HG03442 (cell line): Measurements from ENCODE around the gene FRMD6.

Experiments
- ATAC-seq: cut with Tn5 transposase; IDR thresholded peaks from one replicate; pipeline ENCODE4 v1.9.1; 2021; ENCODE audit warnings: mild to moderate bottlenecking, moderate library complexity; ENCODE audit not compliant: unreplicated experiment

The FRMD6 gene

DNA sequence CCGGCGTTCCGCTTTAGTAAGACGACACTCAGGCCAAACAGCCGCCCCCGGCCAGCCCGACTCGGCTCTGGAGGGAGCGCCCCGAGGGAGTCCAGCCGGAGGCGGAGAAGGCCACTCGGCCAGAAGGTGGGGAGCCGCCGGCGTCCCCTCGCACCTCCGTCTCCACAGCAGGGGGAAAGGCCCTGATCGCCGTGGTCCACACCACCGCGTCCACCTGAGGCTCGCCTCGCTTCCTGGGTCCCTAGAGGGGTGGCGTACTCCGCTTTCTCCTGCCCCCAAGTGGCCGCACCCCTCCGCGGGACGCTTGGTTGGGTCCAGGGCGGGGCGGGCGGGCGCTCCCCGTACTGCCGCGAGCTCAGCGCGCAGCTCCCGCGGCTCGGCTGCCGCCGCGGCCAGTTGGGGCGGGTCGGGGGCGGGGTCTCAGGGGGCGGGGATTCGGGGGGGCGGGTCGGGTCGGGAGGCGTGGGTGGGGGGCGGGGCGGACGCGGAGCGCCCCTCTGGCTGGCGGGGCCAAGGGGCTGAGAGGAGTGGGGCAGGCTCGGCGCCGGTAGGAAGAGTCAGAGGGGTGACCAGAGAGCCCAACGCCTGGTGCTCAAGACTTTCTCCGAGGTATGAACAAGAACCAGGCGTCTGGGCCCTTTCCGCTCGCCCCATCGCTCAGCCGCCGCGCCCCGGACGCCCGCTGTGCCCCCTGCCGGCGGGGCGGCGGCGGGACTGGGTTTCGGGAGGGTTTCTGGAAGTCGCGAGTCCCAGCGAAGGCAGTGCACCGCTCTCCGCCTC is at the start of gene FRMD6:
TSS of gene FRMD6 (plus strand) at position 523 of the 780 bp plus-strand sequence. CDS start 37,927 bp downstream, outside the sequence.
- ATAC-seq = peak; percentile 79

DNA sequence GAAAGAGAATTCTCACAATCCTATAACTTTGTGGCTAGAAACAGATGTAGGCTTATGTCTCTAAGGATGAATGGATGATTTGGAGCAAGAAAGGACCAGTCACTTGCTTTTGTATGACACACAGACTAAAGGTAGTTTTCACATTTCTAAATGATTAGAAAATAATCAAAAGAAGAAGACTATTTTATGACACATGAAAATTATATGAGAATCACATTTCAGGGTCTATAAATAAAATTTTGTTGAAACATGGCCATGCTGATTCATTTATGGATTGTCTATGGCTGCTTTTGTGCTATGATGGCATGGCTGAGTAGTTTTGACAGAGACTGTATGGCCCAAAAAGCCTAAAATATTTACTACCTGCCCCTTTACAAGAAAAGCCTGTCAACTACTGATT is 49.4 kb upstream of the FRMD6 start:
- no peak for ATAC-seq

DNA sequence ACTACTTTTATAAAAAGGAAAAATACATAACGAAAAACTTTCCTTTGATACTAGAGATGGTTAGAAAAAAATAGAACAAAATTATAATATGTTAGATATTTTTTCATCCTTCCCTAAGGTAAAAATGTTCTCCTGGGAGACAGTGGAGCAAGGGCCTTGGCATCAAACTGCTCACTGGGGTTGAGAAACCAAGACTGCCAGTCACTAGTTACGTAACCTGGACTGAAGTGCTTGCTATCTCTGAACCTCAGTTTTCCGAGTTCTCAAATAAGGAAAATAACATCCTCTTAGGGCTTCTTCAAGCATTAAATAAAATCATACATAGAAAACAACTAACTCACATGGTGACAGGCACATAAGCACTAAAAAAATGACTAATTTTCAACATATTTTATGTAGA is 48.2 kb upstream of the FRMD6 start:
- ATAC-seq = no peak

- no peak for ATAC-seq
These were observed 47.6 kb upstream of the FRMD6 start for GRCh38 chr14:51604073-51604472.

- ATAC-seq = no peak
These were observed 46.1 kb upstream of the FRMD6 start for GRCh38 chr14:51605575-51605974.

DNA sequence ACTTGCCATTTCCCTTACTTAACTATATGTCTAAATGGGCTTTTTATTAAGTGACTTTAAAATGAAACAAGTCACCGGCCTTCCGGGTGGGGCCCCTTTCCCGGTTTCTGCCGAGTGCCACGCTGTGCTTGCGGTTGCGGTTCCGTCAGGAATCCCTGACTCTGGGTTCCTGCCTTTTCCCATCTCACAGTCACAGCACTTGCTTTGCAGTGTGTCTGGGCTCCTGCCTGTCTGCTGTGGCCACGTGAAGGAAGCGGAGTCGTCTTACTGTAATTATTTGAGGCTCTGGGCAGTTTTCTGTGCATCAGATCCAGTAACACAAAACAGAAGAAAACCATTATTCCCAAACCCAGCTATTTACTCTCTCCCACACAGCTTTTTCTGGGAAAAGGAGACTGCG is 44.0 kb upstream of the FRMD6 start:
- no peak for ATAC-seq

- peak; percentile 3 for ATAC-seq
These were observed 42.3 kb upstream of the FRMD6 start for GRCh38 chr14:51609251-51609954.

GRCh38 chr14:51609955-51610283 is 41.8 kb upstream of the FRMD6 start:
- ATAC-seq = peak; percentile 84

GRCh38 chr14:51610771-51611170 is 40.9 kb upstream of the FRMD6 start:
- no peak for ATAC-seq

DNA sequence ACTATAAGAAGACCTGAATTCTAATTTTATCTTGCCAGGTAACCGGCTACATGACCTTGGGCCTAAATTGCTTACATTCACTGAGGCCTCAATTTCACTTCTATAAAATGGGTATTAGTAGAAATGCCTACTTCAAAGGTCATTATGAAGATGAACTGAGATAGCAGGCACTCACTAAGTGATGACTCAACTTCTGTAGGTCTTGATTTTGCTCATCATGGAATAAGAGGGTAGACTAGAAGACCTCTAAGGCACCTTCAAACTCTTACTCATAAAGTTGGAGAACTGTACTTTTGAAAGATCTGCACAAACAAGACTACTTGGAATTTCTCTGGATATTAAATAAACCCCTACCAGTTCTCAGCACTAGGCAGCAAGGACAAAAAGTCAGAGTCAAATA is 39.3 kb upstream of the FRMD6 start:
- no peak for ATAC-seq

DNA sequence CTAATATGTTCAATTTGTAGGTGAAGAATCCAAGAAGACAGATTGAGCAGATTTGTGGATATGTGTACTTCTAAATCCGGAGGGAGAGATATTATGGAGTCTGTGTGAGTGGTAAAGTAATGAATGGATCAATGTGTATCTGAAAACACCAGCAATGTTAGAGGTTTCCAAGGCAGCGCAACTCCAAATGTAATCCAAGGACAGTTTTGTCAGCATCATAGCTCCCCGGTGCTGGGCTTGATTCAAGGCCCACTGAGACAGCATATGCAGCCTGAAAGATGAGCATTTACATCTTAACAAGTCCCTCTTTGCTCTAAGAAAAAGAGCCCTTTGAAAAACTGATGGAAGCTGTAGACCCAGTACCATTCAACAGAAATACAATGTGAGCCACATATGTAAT is 38.3 kb upstream of the FRMD6 start:
- no peak for ATAC-seq

DNA sequence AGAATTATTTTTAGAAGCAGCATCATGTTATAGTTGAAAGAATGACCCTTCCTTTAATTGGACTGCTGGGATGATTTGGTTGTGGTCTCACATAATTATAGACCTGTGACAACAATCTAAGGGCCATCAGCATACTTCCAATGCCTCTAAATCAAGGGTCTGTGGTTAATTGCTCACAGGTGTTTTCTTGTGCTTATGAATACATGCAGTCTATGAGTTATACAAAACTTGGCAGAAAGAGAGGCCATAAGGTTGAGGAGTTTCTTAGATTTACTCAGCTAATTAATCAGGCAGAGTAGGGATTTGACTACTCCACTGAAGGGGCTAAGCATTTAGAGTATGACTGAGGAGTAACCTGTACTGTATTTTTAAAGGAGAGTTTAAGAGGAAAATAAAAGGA is 37.0 kb upstream of the FRMD6 start:
- peak; percentile 46 for ATAC-seq

DNA sequence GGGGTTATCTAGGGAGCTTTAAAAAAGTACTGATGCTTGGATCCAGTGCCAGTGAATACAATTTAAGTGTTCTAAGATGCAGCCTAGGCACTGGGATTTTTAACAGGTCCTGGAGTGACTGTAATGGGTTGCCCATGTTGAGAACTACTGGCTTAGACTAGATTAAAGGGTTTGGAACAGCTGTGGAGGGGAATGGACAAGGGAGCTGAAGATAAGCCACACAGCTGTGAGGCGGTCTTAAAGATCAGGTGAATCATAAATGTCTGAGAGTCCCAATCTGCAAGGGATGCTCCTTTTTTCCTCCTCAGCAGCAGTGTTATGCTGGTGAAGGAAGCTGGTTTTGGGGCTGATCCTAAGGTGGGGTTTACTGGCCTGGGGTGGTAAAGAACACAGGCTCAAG is 35.5 kb upstream of the FRMD6 start:
- ATAC-seq = no peak

GRCh38 chr14:51616724-51617409 is 34.8 kb upstream of the FRMD6 start:
- ATAC-seq = no peak

- ATAC-seq = no peak
These were observed 32.1 kb upstream of the FRMD6 start for GRCh38 chr14:51619561-51619960.

DNA sequence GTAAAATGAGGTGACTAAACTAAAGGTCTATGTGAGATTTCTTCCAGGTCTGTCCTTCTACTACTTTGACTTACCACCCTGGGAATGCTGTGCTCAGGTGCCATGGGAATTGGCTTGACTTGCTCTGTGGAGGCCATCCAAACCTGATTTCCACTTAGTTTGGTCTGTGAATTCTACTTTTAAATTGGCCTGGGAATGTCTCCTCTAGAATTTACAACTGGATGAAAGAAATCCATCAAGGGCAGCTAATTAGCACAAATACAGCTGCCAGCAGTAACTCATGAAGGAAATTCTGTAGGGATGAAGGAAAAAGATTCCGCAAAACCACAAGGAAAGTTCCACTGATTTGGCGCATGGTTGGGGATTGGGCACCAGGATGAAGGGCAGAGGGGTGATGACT is 31.7 kb upstream of the FRMD6 start:
- no peak for ATAC-seq

GRCh38 chr14:51621654-51622053 is 30.1 kb upstream of the FRMD6 start:
- no peak for ATAC-seq

- ATAC-seq = no peak
These were observed 29.3 kb upstream of the FRMD6 start for GRCh38 chr14:51622376-51622775.

- ATAC-seq = no peak
These were observed 26.6 kb upstream of the FRMD6 start for GRCh38 chr14:51624955-51625569.

GRCh38 chr14:51626185-51626584 is 25.5 kb upstream of the FRMD6 start:
- no peak for ATAC-seq

DNA sequence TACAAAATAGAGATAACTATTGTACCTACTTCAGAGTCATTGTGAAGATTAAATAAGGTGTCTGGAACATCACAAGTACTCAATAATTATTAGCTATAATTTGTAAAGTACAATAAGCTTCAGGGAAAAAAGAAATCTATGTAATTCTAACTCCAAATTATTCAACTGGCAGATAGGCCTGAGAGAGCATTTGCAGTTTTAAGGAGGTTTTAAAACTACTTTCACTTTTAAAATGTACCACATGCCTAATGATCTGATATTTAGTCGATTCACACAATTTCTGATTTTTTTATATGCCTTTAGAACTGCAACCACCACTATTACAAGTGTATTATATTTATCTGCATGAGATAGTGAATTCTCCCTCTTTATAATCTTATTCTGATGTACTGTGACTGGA is 24.9 kb upstream of the FRMD6 start:
- ATAC-seq = no peak

GRCh38 chr14:51627313-51627712 is 24.4 kb upstream of the FRMD6 start:
- no peak for ATAC-seq
